ENCODE results near the gene PMCH.

GRCh38 chr12:102169922-102170621 lies 27.6 kb downstream of the PMCH start:
- TF ChIP-seq SUZ12 (IDR thresholded peaks at IDR 0.05) (no peak), ZNF384 (IDR thresholded peaks at IDR 0.05) (no peak), NFRKB (IDR thresholded peaks at IDR 0.05) (no peak), FOXA1 (IDR thresholded peaks at IDR 0.05) (no peak), SP1 (IDR thresholded peaks at IDR 0.05) (no peak), LEF1 (IDR thresholded peaks at IDR 0.05; ENCODE audit: borderline replicate concordance) (no peak), FOXK2 (IDR thresholded peaks at IDR 0.05) (no peak), FOXM1 (IDR thresholded peaks at IDR 0.05; ENCODE audit: borderline replicate concordance) (no peak), ELF4 (IDR thresholded peaks at IDR 0.05) (no peak), BHLHE40 (IDR thresholded peaks at IDR 0.05; ENCODE audit: borderline replicate concordance) (no peak), HDGF (IDR thresholded peaks at IDR 0.05; ENCODE audit: borderline replicate concordance) (no peak), L3MBTL2 (conservative IDR thresholded peaks at IDR 0.05) (no peak)
- TF ChIP-seq, protein P1, sequence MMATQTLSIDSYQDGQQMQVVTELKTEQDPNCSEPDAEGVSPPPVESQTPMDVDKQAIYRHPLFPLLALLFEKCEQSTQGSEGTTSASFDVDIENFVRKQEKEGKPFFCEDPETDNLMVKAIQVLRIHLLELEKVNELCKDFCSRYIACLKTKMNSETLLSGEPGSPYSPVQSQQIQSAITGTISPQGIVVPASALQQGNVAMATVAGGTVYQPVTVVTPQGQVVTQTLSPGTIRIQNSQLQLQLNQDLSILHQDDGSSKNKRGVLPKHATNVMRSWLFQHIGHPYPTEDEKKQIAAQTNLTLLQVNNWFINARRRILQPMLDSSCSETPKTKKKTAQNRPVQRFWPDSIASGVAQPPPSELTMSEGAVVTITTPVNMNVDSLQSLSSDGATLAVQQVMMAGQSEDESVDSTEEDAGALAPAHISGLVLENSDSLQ (IDR thresholded peaks at IDR 0.05) = no peak
